ENCODE measurements around the gene FOXN1.

DNA sequence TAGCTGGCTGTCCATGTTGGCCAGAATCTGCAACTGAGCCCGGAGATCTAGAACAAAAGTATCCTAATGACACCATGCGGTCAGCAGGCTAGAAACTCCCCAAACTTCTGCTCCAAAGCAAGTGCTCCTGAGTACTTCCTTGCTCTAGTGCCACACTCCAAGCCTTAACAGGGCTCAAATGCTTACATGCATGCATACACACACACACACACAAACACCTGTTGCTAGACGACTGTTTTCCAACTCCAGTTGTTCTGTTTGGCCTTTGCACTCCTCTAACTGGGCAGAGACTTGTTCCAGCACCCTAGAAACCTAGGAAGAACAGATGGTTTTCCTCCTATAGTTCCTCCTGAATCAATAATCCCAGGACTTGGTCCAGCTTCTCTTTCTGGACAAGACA, 78.3 kb downstream of the FOXN1 start:
- TF ChIP-seq CTCF (IDR thresholded peaks at IDR 0.05): no peak
- TF ChIP-seq USF2 (IDR thresholded peaks at IDR 0.05; ENCODE audit: borderline replicate concordance, low read depth, low read length): no peak
- no peak for TF ChIP-seq NFIC (IDR thresholded peaks at IDR 0.05; ENCODE audit: borderline replicate concordance)
- TF ChIP-seq POLR2AphosphoS5 (IDR thresholded peaks at IDR 0.05; ENCODE audit: low read depth, low read length): no peak
- TF ChIP-seq RAD21 (IDR thresholded peaks at IDR 0.05; ENCODE audit: low read length): no peak
- no peak for TF ChIP-seq SIN3A (IDR thresholded peaks at IDR 0.05; ENCODE audit: borderline replicate concordance, low read depth, low read length)
- no peak for TF ChIP-seq EP300 (IDR thresholded peaks at IDR 0.05; ENCODE audit: borderline replicate concordance in 1 of 2, low read depth in 1 of 2, low read length in 1 of 2)
- no peak for TF ChIP-seq EZH2phosphoT487 (IDR thresholded peaks at IDR 0.05; ENCODE audit: borderline replicate concordance, low read depth)
- TF ChIP-seq PBX3 (IDR thresholded peaks at IDR 0.05): no peak
